IMR-90 (cell line): ENCODE results near the gene MBTPS1. TPM values are rescaled to one million over a fixed set of nuclear protein-coding genes. Genes with fewer than 3 reads are reported as not detected.

ENCODE experiments used
- ATAC-seq: fragments of 200-7000 bp; cut with Tn5 transposase; 2 replicates; pipeline ENCODE4 v1.9.1; 2020; ENCODE audit warnings: low read depth, mild to moderate bottlenecking, moderate library complexity
- BruUV-seq: library from RNA; stranded (reverse); fragments of 400-500 nt; replicated peaks from 2 replicates; lab custom pipeline; 2021; lab: Mats Ljungman, UMichigan
- CTCF ChIA-PET: fragments of 300-600 bp; formaldehyde crosslinking; extraction: SDS; loops from one replicate; lab custom pipeline; 2021; ENCODE audit warnings: antibody characterized with exemption; lab: Yijun Ruan, JAX
- POLR2A ChIA-PET: fragments of 300-600 bp; sonication (Branson Sonifier 250); formaldehyde crosslinking; loops from one replicate; lab custom pipeline; 2022; ENCODE audit warnings: antibody characterized with exemption; ENCODE audit not compliant: unreplicated experiment; lab: Charles Lee
- DNase-seq: peaks from one replicate; pipeline ENCODE4 v3.0.0; 2013
- H2AFZ ChIP-seq: replicated peaks from 2 replicates; pipeline ENCODE3; 2013; ENCODE audit warnings: low read length, mild to moderate bottlenecking; ENCODE audit not compliant: poor library complexity
- H2AK5ac ChIP-seq: 2 replicates; pipeline ENCODE4 v1.6.1; 2013; ENCODE audit warnings: low read depth, low read length, inconsistent platforms
- H2AK9ac ChIP-seq: replicated peaks from 2 replicates; pipeline ENCODE3; 2013; ENCODE audit warnings: mild to moderate bottlenecking, low read depth, low read length, moderate library complexity; ENCODE audit not compliant: poor library complexity
- H2BK120ac ChIP-seq: 2 replicates; pipeline ENCODE4 v1.6.1; 2013; ENCODE audit warnings: low read depth, low read length, inconsistent platforms
- H2BK15ac ChIP-seq: 3 replicates; pipeline ENCODE4 v1.6.1; 2013; ENCODE audit warnings: low read depth, low read length, inconsistent platforms
- H2BK20ac ChIP-seq: 2 replicates; pipeline ENCODE4 v1.6.1; 2013; ENCODE audit warnings: low read depth, mild to moderate bottlenecking, inconsistent platforms, low read length, moderate library complexity
- H2BK5ac ChIP-seq: 2 replicates; pipeline ENCODE4 v1.6.1; 2013; ENCODE audit warnings: mild to moderate bottlenecking, low read depth, low read length, inconsistent platforms; ENCODE audit not compliant: poor library complexity, severe bottlenecking
- H3K14ac ChIP-seq: replicated peaks from 2 replicates; pipeline ENCODE4 v1.6.1; 2013; ENCODE audit warnings: low read depth, low read length, inconsistent platforms
- H3K18ac ChIP-seq: 2 replicates; pipeline ENCODE4 v1.6.1; 2013; ENCODE audit warnings: low read depth, low read length, control low read depth
- H3K23ac ChIP-seq: 2 replicates; pipeline ENCODE4 v1.6.1; 2013; ENCODE audit warnings: low read depth, low read length, inconsistent platforms
- H3K27ac ChIP-seq: 2 replicates; pipeline ENCODE4 v1.5.1; 2013; ENCODE audit warnings: mild to moderate bottlenecking, control low read depth, low read length; ENCODE audit not compliant: insufficient read depth
- H3K27me3 ChIP-seq: 2 replicates; pipeline ENCODE4 v1.6.1; 2013; ENCODE audit warnings: low read length; ENCODE audit not compliant: control insufficient read depth, insufficient read depth
- H3K36me3 ChIP-seq: 2 replicates; pipeline ENCODE4 v1.6.1; 2013; ENCODE audit warnings: low read length, mixed read lengths; ENCODE audit not compliant: control insufficient read depth, insufficient read depth
- H3K4ac ChIP-seq: 2 replicates; pipeline ENCODE4 v1.6.1; 2013; ENCODE audit warnings: low read depth, low read length, inconsistent platforms
- H3K4me1 ChIP-seq: 2 replicates; pipeline ENCODE4 v1.6.1; 2013; ENCODE audit warnings: low read length, mixed read lengths; ENCODE audit not compliant: control insufficient read depth, insufficient read depth
- H3K4me2 ChIP-seq: 2 replicates; pipeline ENCODE4 v1.6.1; 2013; ENCODE audit warnings: low read depth, mild to moderate bottlenecking, control low read depth, low read length, moderate library complexity
- H3K4me3 ChIP-seq: 2 replicates; pipeline ENCODE4 v1.5.1; 2013; ENCODE audit warnings: low read depth, mild to moderate bottlenecking, control low read depth, low read length, moderate library complexity; ENCODE audit not compliant: insufficient read depth
- H3K56ac ChIP-seq: 2 replicates; pipeline ENCODE4 v1.6.1; 2013; ENCODE audit warnings: low read length, inconsistent platforms; ENCODE audit not compliant: insufficient read depth; ENCODE audit errors: extremely low read depth
- H3K79me1 ChIP-seq, 2 experiments: 2 replicates each; pipeline ENCODE4 v1.6.1; 2013; ENCODE audit warnings: low read length in 2 of 2, inconsistent platforms in 1 of 2, low read depth in 1 of 2
- H3K9ac ChIP-seq: 2 replicates; pipeline ENCODE4 v1.6.1; 2013; ENCODE audit warnings: low read depth, low read length, control low read depth
- H3K9me1 ChIP-seq: 2 replicates; pipeline ENCODE4 v1.6.1; 2013; ENCODE audit warnings: low read length, inconsistent platforms; ENCODE audit not compliant: insufficient read depth
- H3K9me3 ChIP-seq: 2 replicates; pipeline ENCODE4 v1.6.1; 2013; ENCODE audit warnings: low read length; ENCODE audit not compliant: control insufficient read depth, insufficient read depth
- H4K20me1 ChIP-seq: 2 replicates; pipeline ENCODE4 v1.6.1; 2013; ENCODE audit warnings: low read length, inconsistent platforms; ENCODE audit not compliant: insufficient read depth
- H4K5ac ChIP-seq: 2 replicates; pipeline ENCODE4 v1.6.1; 2013; ENCODE audit warnings: mild to moderate bottlenecking, low read depth, low read length, control low read depth
- H4K8ac ChIP-seq, 2 experiments: 2 replicates each; pipeline ENCODE4 v1.6.1; 2013; ENCODE audit warnings: low read depth in 2 of 2, low read length in 2 of 2, control low read depth in 1 of 2, inconsistent platforms in 1 of 2
- H4K91ac ChIP-seq: 2 replicates; pipeline ENCODE4 v1.6.1; 2013; ENCODE audit warnings: low read depth, low read length, inconsistent platforms; ENCODE audit not compliant: insufficient read depth
- CEBPB ChIP-seq: IDR thresholded peaks from 2 replicates; pipeline ENCODE4 v1.6.1; 2012; ENCODE audit warnings: low read depth, low read length, improper control_type of control experiment
- CHD1 ChIP-seq: IDR thresholded peaks from 2 replicates; pipeline ENCODE4 v1.6.1; 2012; ENCODE audit warnings: low read depth, low read length, improper control_type of control experiment
- CTCF ChIP-seq: conservative IDR thresholded peaks from 2 replicates; pipeline ENCODE4 v1.5.1; 2012; ENCODE audit warnings: mild to moderate bottlenecking, low read depth, low read length, improper control_type of control experiment
- FOS ChIP-seq: fragments of 150-350 bp; IDR thresholded peaks from 2 replicates; pipeline ENCODE4 v1.6.1; 2016; ENCODE audit warnings: low read depth, low read length
- MAFK ChIP-seq: IDR thresholded peaks from 2 replicates; pipeline ENCODE4 v1.6.1; 2012; ENCODE audit warnings: low read depth, low read length, improper control_type of control experiment
- MAZ ChIP-seq: IDR thresholded peaks from 2 replicates; pipeline ENCODE4 v1.6.1; 2012; ENCODE audit warnings: low read depth, mild to moderate bottlenecking, low read length, improper control_type of control experiment, moderate library complexity, borderline replicate concordance
- NFE2L2 ChIP-seq: fragments of 150-350 bp; IDR thresholded peaks from 2 replicates; pipeline ENCODE4 v1.6.1; 2016; ENCODE audit warnings: low read depth, mild to moderate bottlenecking, low read length
- POLR2A ChIP-seq: IDR thresholded peaks from 2 replicates; pipeline ENCODE4 v1.6.1; 2012; ENCODE audit warnings: mild to moderate bottlenecking, low read depth, low read length
- RAD21 ChIP-seq: IDR thresholded peaks from 2 replicates; pipeline ENCODE4 v1.6.1; 2012; ENCODE audit warnings: low read length, improper control_type of control experiment
- RFX5 ChIP-seq: IDR thresholded peaks from 2 replicates; pipeline ENCODE4 v1.8.0; 2012; ENCODE audit warnings: low read depth, mild to moderate bottlenecking, low read length, moderate library complexity
- SMC3 ChIP-seq: fragments of 150-350 bp; IDR thresholded peaks from 2 replicates; pipeline ENCODE4 v1.6.1; 2016; ENCODE audit warnings: low read depth, mild to moderate bottlenecking, antibody characterized with exemption, low read length, moderate library complexity
- WGBS, 2 experiments: methylation state at CpG; one replicate each; pipeline versions ENCODE4 v1.1.5 to v1.1.7; 2013; ENCODE audit warnings: missing lambda C conversion rate in 2 of 2; ENCODE audit not compliant: insufficient read length in 1 of 2; ENCODE audit errors: extremely low coverage in 2 of 2; 5-methylcytosine and 5-hydroxymethylcytosine counted together
- dilution Hi-C: fragments of 300-500 bp; cut with HindIII; formaldehyde crosslinking; loops from one replicate; pipeline ENCODE4 v1.14.3; 2018; ENCODE audit warnings: low sequenced_read_pairs; ENCODE audit not compliant: unreplicated experiment
- in situ Hi-C: fragments of 300-500 bp; cut with MboI; formaldehyde crosslinking; loops from 3 replicates; pipeline ENCODE4 v1.14.3; 2019; ENCODE audit warnings: low sequenced_read_pairs, inconsistent platforms, mixed read lengths
- intact Hi-C: fragments of 100-400 bp; cut with micrococcal nuclease; formaldehyde crosslinking; loops from 2 replicates; pipeline ENCODE4 v1.10.0; 2022
- polyA plus RNA-seq, 3 experiments: library from polyadenylated mRNA; depleted of rRNA; stranded (reverse); fragments of >200 nt; gene quantifications; 2 replicates each; pipeline ENCODE4 v1.2.3, GENCODE V29; 2012; ENCODE audit warnings: low replicate concordance in 1 of 3
- total RNA-seq: library from RNA; depleted of rRNA; stranded (reverse); fragments of >200 nt; gene quantifications from 2 replicates; pipeline ENCODE4 v1.2.3, GENCODE V29; 2012
- TF ChIP-seq, protein P1 (sequence below): fragments of 150-350 bp; IDR thresholded peaks from 2 replicates; pipeline ENCODE4 v1.6.1; 2017; ENCODE audit warnings: mild to moderate bottlenecking, antibody characterized with exemption, low read length, low read depth
- TF ChIP-seq, protein P2 (sequence below): fragments of 150-350 bp; IDR thresholded peaks from 2 replicates; pipeline ENCODE4 v1.6.1; 2016; ENCODE audit warnings: low read depth, mild to moderate bottlenecking, low read length, moderate library complexity, borderline replicate concordance

MBTPS1 gene
- total and polyA plus RNA-seq, 2 of the 4 experiments (the other 2 are of a cell fraction): 59.0 to 70.4 TPM

DNA sequence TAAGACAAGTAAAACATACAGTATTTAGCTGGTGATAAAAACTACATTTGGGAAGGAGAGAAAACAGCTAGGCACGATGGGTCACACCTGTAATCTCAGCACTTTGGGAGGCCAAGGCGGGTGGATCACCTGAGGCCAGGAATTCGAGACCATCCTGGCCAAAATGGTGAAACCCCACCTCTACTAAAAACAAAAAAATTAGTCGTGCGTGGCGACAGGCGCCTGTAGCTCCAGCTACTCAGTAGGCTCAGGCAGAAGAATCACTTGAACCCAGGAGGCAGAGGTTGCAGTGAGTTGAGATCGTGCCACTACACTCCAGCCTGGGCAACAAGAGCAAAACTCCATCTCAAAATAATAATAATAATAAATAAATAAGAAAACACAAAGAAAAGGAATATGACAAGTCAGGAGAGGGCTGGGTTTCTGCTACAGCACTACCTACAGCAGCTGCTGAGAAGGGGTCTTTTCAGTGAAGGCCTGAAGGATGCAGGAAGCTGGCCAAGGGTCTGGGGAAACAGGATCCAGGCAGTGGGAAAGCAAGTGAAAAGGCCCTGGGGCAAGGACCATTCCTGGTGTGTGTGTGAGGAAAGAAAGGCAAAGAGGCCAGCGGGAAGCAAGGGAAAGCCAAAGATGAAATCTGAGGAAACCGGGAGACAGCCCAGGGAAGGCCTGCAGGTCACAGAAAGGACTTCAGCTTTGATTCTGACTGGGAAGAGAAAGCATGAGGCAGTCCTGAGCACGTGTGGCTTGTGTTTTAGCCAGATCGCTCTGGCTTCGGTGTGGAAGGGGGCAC is 10.6 kb downstream of the MBTPS1 start (continued):
- no peak for TF ChIP-seq SMC3

DNA sequence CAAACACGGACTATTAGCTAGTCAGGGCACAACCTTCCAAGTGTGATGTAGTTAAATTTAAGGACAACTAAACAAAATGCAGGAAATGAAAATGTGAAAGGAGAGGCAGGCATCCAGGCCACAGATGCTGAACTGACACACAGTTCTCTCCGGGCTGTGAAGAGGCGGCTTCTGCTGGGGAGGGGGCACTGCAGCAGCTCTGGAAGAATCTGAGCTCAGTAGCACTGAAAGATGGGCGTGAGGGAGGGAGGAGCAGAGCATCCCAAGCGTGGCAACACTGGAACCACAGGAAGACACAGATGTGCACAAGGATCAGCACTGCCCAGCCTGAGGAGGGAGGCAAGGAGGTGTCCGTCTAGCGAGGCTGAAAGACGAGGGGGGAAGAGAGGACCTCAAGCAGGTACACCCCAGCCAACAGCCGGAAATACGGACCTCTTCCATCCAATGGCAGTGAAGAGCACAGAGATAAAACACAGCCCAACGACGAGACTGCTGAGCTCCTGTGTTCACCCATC is 11.4 kb downstream of the MBTPS1 start:
- dilution Hi-C loops: no loop called here
- no peak for ATAC-seq
- TF ChIP-seq, protein P1, sequence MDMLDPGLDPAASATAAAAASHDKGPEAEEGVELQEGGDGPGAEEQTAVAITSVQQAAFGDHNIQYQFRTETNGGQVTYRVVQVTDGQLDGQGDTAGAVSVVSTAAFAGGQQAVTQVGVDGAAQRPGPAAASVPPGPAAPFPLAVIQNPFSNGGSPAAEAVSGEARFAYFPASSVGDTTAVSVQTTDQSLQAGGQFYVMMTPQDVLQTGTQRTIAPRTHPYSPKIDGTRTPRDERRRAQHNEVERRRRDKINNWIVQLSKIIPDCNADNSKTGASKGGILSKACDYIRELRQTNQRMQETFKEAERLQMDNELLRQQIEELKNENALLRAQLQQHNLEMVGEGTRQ: no peak
- TF ChIP-seq RAD21 (no peak), NFE2L2 (no peak), CHD1 (no peak), RFX5 (no peak), CTCF (no peak), POLR2A (no peak), FOS (no peak), MAFK (no peak), CEBPB (no peak), MAZ (no peak)
- TF ChIP-seq, protein P2, sequence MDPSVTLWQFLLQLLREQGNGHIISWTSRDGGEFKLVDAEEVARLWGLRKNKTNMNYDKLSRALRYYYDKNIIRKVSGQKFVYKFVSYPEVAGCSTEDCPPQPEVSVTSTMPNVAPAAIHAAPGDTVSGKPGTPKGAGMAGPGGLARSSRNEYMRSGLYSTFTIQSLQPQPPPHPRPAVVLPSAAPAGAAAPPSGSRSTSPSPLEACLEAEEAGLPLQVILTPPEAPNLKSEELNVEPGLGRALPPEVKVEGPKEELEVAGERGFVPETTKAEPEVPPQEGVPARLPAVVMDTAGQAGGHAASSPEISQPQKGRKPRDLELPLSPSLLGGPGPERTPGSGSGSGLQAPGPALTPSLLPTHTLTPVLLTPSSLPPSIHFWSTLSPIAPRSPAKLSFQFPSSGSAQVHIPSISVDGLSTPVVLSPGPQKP: no peak

More for the DNA sequence above, 11.4 kb downstream of the MBTPS1 start:
- in situ Hi-C loops: no loop called here
- no peak overlapping the region for H4K5ac ChIP-seq
- no peak overlapping the region for H4K91ac ChIP-seq
- peaks cover 35 to 85% of the 10 kb centered on the region in 2 experiments for H3K79me1 ChIP-seq
- H3K27ac ChIP-seq: no peak overlapping the region
- DNase-seq: no peak
- H2BK120ac ChIP-seq: no peak overlapping the region
- H2BK15ac ChIP-seq: no peak overlapping the region
- no peak overlapping the region for H3K23ac ChIP-seq
- no peak overlapping the region for H2AK9ac ChIP-seq
- H3K9me3 ChIP-seq: no peaks in the 10 kb centered on the region
- BruUV-seq: no TSS peak
- H3K56ac ChIP-seq: no peak overlapping the region
- ChIA-PET POLR2A (no interaction called here), CTCF (interaction anchor here (0.7 kb wide), 1 partner anchor 72 kb away, joined by 5 read pairs; no protein-coding TSS in a partner anchor)
- no peak overlapping the region for H3K14ac ChIP-seq
- peaks cover 8% of the 10 kb centered on the region for H3K9me1 ChIP-seq
- H3K27me3 ChIP-seq: no peaks in the 10 kb centered on the region
- H3K4me2 ChIP-seq: no peak overlapping the region
- no peak overlapping the region for H2AK5ac ChIP-seq
- no peak overlapping the region for H3K4ac ChIP-seq
- H2BK5ac ChIP-seq: no peak overlapping the region
- peaks cover 3% of the 10 kb centered on the region for H3K4me1 ChIP-seq
- intact Hi-C loops: no loop called here
- no peak overlapping the region for H4K8ac ChIP-seq
- H3K9ac ChIP-seq: no peak overlapping the region
- no peak overlapping the region for H3K4me3 ChIP-seq
- WGBS, 2 experiments: 75% methylated on average over 3 of the region's 12 CpGs; no CpG with 5 or more reads in 1 of the 2 experiments
- H3K18ac ChIP-seq: no peak overlapping the region
- no peak overlapping the region for H2AFZ ChIP-seq
- peaks cover 81% of the 10 kb centered on the region for H4K20me1 ChIP-seq
- H2BK20ac ChIP-seq: no peak overlapping the region
- H3K36me3 ChIP-seq: peaks cover 11% of the 10 kb centered on the region
